ENCODE data around the gene TRPM1.
"Not testable (repeated sequence)": the region's sequence is repeated elsewhere in the genome, so short reads cannot be mapped to it uniquely, and the experiment has no call there.

DNA sequence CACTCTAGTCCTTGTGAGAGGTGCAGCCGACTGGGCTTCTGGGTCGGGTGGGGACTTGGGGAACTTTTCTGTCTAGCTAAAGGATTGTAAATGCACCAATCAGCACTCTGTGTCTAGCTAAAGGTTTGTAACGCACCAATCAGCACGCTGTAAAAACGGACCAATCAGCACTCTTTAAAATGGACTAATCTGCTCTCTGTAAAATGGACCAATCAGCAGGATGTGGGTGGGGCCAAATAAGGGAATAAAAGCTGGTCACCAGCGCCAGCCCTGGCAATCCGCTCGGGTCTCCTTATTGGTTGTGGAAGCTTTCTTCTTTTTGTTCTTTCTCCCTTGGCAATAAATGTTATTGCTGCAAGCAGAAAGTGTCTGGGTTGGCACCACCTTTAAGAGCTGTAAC is 13.5 kb downstream of the TRPM1 start:
- TF ChIP-seq, protein P1, sequence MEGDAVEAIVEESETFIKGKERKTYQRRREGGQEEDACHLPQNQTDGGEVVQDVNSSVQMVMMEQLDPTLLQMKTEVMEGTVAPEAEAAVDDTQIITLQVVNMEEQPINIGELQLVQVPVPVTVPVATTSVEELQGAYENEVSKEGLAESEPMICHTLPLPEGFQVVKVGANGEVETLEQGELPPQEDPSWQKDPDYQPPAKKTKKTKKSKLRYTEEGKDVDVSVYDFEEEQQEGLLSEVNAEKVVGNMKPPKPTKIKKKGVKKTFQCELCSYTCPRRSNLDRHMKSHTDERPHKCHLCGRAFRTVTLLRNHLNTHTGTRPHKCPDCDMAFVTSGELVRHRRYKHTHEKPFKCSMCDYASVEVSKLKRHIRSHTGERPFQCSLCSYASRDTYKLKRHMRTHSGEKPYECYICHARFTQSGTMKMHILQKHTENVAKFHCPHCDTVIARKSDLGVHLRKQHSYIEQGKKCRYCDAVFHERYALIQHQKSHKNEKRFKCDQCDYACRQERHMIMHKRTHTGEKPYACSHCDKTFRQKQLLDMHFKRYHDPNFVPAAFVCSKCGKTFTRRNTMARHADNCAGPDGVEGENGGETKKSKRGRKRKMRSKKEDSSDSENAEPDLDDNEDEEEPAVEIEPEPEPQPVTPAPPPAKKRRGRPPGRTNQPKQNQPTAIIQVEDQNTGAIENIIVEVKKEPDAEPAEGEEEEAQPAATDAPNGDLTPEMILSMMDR (IDR thresholded peaks at IDR 0.05) = not testable (repeated sequence)
- TF ChIP-seq POLR2A (IDR thresholded peaks at IDR 0.05) = not testable (repeated sequence)
